Measurements from ENCODE around the gene EFNA3.

The EFNA3 gene

GRCh38 chr1:155125946-155126555 is 47.4 kb downstream of the EFNA3 start:
- TF ChIP-seq CTCF (IDR thresholded peaks at IDR 0.05; ENCODE audit: low read depth, low read length): no peak
- Histone ChIP-seq H3K27ac (no peak overlapping the region), H3K9me3 (ENCODE audit: severe bottlenecking) (no peaks in the 10 kb centered on the region), H3K27me3 (ENCODE audit: insufficient read depth, low read depth, severe bottlenecking) (peaks cover 16% of the 10 kb centered on the region), H3K4me3 (ENCODE audit: low read depth, low read length) (peak overlapping the region; percentile 50), H3K36me3 (no peaks in the 10 kb centered on the region)
- no peak for DNase-seq

- H3K4me3 ChIP-seq (ENCODE audit: low read depth, low read length): peak overlapping the region; percentile 50
- H3K27me3 ChIP-seq (ENCODE audit: insufficient read depth, low read depth, severe bottlenecking): peaks cover 16% of the 10 kb centered on the region
- TF ChIP-seq CTCF (IDR thresholded peaks at IDR 0.05; ENCODE audit: low read depth, low read length): peak; percentile 39; the same call in 1 of the 2 replicates
- H3K27ac ChIP-seq: no peak overlapping the region
- H3K9me3 ChIP-seq (ENCODE audit: severe bottlenecking): no peaks in the 10 kb centered on the region
- H3K36me3 ChIP-seq: peaks cover 3% of the 10 kb centered on the region; the same call in 1 of the 2 replicates
- DNase-seq: peak; percentile 69
Measured at GRCh38 chr1:155126556-155127104, 48.0 kb downstream of the EFNA3 start.

- no peak within 1 kb of the TSS for H3K27ac ChIP-seq
- DNase-seq: peak; percentile 77
Measured at GRCh38 chr1:155127105-155127966, 48.7 kb downstream of the EFNA3 start, which contains the start of gene EFNA1. EFNA1 (plus strand) TSS chr1:155127876; CDS start chr1:155127978, 102 bp downstream.

GRCh38 chr1:155127967-155128754 is 49.5 kb downstream of the EFNA3 start:
- no peak for DNase-seq
- TF ChIP-seq CTCF (IDR thresholded peaks at IDR 0.05; ENCODE audit: low read depth, low read length): no peak
- no peaks in the 10 kb centered on the region for H3K9me3 ChIP-seq (ENCODE audit: severe bottlenecking)
- H3K4me3 ChIP-seq (ENCODE audit: low read depth, low read length): peak overlapping the region; percentile 50
- peaks cover 4% of the 10 kb centered on the region; the same call in 1 of the 2 replicates for H3K36me3 ChIP-seq
- no peak overlapping the region for H3K27ac ChIP-seq
- H3K27me3 ChIP-seq (ENCODE audit: insufficient read depth, low read depth, severe bottlenecking): peaks cover 16% of the 10 kb centered on the region

More at GRCh38 chr1:155127105-155127966, 48.7 kb downstream of the EFNA3 start, which contains the start of gene EFNA1:
- Histone ChIP-seq H3K36me3 (peaks cover 4% of the 10 kb centered on the region; the same call in 1 of the 2 replicates), H3K9me3 (ENCODE audit: severe bottlenecking) (no peaks in the 10 kb centered on the region), H3K27me3 (ENCODE audit: insufficient read depth, low read depth, severe bottlenecking) (peaks cover 16% of the 10 kb centered on the region), H3K4me3 (ENCODE audit: low read depth, low read length) (peak within 1 kb of the TSS; percentile 50)
- TF ChIP-seq CTCF (IDR thresholded peaks at IDR 0.05; ENCODE audit: low read depth, low read length): no peak

- no peak for TF ChIP-seq CTCF (IDR thresholded peaks at IDR 0.05; ENCODE audit: low read depth, low read length)
- DNase-seq: no peak
- H3K36me3 ChIP-seq: peaks cover 7% of the 10 kb centered on the region; the same call in 1 of the 2 replicates
- H3K9me3 ChIP-seq (ENCODE audit: severe bottlenecking): no peaks in the 10 kb centered on the region
- no peak overlapping the region for H3K27ac ChIP-seq
- H3K27me3 ChIP-seq (ENCODE audit: insufficient read depth, low read depth, severe bottlenecking): peaks cover 16% of the 10 kb centered on the region
- no peak overlapping the region for H3K4me3 ChIP-seq (ENCODE audit: low read depth, low read length)
Measured at GRCh38 chr1:155128755-155129473, 50.3 kb downstream of the EFNA3 start.
